NT2/D1 (cell line): ENCODE results near the gene THBS1.
A peak's percentile ranks its signal among the peaks of the same experiment; 100 is the strongest.

Experiments used
- DNase-seq: peaks from one replicate; pipeline ENCODE4 v3.0.0-alpha.2; 2011; ENCODE audit warnings: low read depth, low spot score
- H3K27me3 ChIP-seq: 2 replicates; pipeline ENCODE4 v1.6.0; 2011; ENCODE audit warnings: mild to moderate bottlenecking; ENCODE audit not compliant: insufficient read length, insufficient read depth
- H3K36me3 ChIP-seq: 2 replicates; pipeline ENCODE4 v1.6.1; 2011; ENCODE audit warnings: mild to moderate bottlenecking, low read length, mixed read lengths; ENCODE audit not compliant: insufficient read depth, insufficient read length
- H3K4me1 ChIP-seq: 2 replicates; pipeline ENCODE4 v1.5.1; 2011; ENCODE audit not compliant: insufficient read depth, insufficient read length
- H3K4me3 ChIP-seq: 2 replicates; pipeline ENCODE4 v1.5.1; 2011; ENCODE audit warnings: low read depth; ENCODE audit not compliant: insufficient read length
- H3K9ac ChIP-seq: 2 replicates; pipeline ENCODE4 v1.6.0; 2011; ENCODE audit warnings: low read depth; ENCODE audit not compliant: insufficient read length
- H3K9me3 ChIP-seq: 2 replicates; pipeline ENCODE4 v1.5.1; 2011; ENCODE audit warnings: mild to moderate bottlenecking, low read length; ENCODE audit not compliant: insufficient read depth
- SUZ12 ChIP-seq: IDR thresholded peaks from 2 replicates; pipeline ENCODE4 v1.6.1; 2011; ENCODE audit not compliant: insufficient read length, insufficient read depth; ENCODE audit errors: extremely low read depth
- YY1 ChIP-seq: IDR thresholded peaks from 2 replicates; pipeline ENCODE4 v1.6.1; 2011; ENCODE audit not compliant: insufficient read length, insufficient read depth
- ZNF274 ChIP-seq: IDR thresholded peaks from 2 replicates; pipeline ENCODE4 v1.6.1; 2011; ENCODE audit warnings: mild to moderate bottlenecking, low read depth, low read length

The THBS1 gene

GRCh38 chr15:39543651-39544050, 37.2 kb upstream of the THBS1 start:
- no peaks in the 10 kb centered on the region for H3K36me3 ChIP-seq
- H3K4me1 ChIP-seq, result no peaks in the 10 kb centered on the region
- peak; percentile 23 for DNase-seq
- H3K9ac ChIP-seq, result no peak overlapping the region
- no peak overlapping the region for H3K4me3 ChIP-seq
- TF ChIP-seq ZNF274, result no peak
- no peak for TF ChIP-seq YY1
- TF ChIP-seq SUZ12, result no peak
- no peaks in the 10 kb centered on the region for H3K27me3 ChIP-seq
- peaks cover 15% of the 10 kb centered on the region for H3K9me3 ChIP-seq

- TF ChIP-seq SUZ12, result no peak
- no peak for TF ChIP-seq YY1
- no peak for TF ChIP-seq ZNF274
- Histone ChIP-seq H3K4me1 (no peaks in the 10 kb centered on the region), H3K36me3 (no peaks in the 10 kb centered on the region), H3K27me3 (no peaks in the 10 kb centered on the region), H3K4me3 (no peak overlapping the region), H3K9ac (no peak overlapping the region), H3K9me3 (peaks cover 15% of the 10 kb centered on the region)
- DNase-seq, result no peak
Observed at GRCh38 chr15:39546842-39547241, 34.0 kb upstream of the THBS1 start.

GRCh38 chr15:39548561-39548960, 32.3 kb upstream of the THBS1 start:
- no peaks in the 10 kb centered on the region for H3K4me1 ChIP-seq
- DNase-seq, result no peak

GRCh38 chr15:39549912-39550311, 31.0 kb upstream of the THBS1 start:
- H3K4me1 ChIP-seq, result no peaks in the 10 kb centered on the region
- no peak for DNase-seq
- peaks cover 11% of the 10 kb centered on the region for H3K9me3 ChIP-seq
- H3K36me3 ChIP-seq, result no peaks in the 10 kb centered on the region
- no peaks in the 10 kb centered on the region for H3K27me3 ChIP-seq
- no peak overlapping the region for H3K9ac ChIP-seq
- TF ChIP-seq SUZ12 (no peak), ZNF274 (no peak), YY1 (no peak)
- H3K4me3 ChIP-seq, result no peak overlapping the region

More at GRCh38 chr15:39548561-39548960, 32.3 kb upstream of the THBS1 start:
- Histone ChIP-seq H3K4me3 (no peak overlapping the region), H3K36me3 (no peaks in the 10 kb centered on the region), H3K27me3 (no peaks in the 10 kb centered on the region), H3K9ac (no peak overlapping the region), H3K9me3 (peaks cover 15% of the 10 kb centered on the region)
- TF ChIP-seq ZNF274, result no peak
- TF ChIP-seq SUZ12, result no peak
- no peak for TF ChIP-seq YY1

GRCh38 chr15:39551476-39551875, 29.4 kb upstream of the THBS1 start:
- Histone ChIP-seq H3K9me3 (no peaks in the 10 kb centered on the region), H3K9ac (no peak overlapping the region), H3K27me3 (no peaks in the 10 kb centered on the region), H3K4me3 (no peak overlapping the region), H3K36me3 (no peaks in the 10 kb centered on the region), H3K4me1 (no peaks in the 10 kb centered on the region)
- TF ChIP-seq YY1, result no peak
- TF ChIP-seq SUZ12, result no peak
- TF ChIP-seq ZNF274, result no peak
- no peak for DNase-seq

GRCh38 chr15:39552556-39552955, 28.3 kb upstream of the THBS1 start:
- DNase-seq, result no peak
- Histone ChIP-seq H3K9ac (no peak overlapping the region), H3K4me1 (no peaks in the 10 kb centered on the region), H3K27me3 (no peaks in the 10 kb centered on the region), H3K9me3 (no peaks in the 10 kb centered on the region), H3K36me3 (no peaks in the 10 kb centered on the region), H3K4me3 (no peak overlapping the region)
- TF ChIP-seq SUZ12, result no peak
- TF ChIP-seq ZNF274, result no peak
- no peak for TF ChIP-seq YY1

- H3K4me1 ChIP-seq, result no peaks in the 10 kb centered on the region
- DNase-seq, result no peak
- no peaks in the 10 kb centered on the region for H3K36me3 ChIP-seq
- H3K9me3 ChIP-seq, result no peaks in the 10 kb centered on the region
- no peak overlapping the region for H3K4me3 ChIP-seq
- no peaks in the 10 kb centered on the region for H3K27me3 ChIP-seq
- H3K9ac ChIP-seq, result no peak overlapping the region
- TF ChIP-seq SUZ12 (no peak), ZNF274 (no peak), YY1 (no peak)
Observed at GRCh38 chr15:39553947-39554693, 26.8 kb upstream of the THBS1 start.
